ENCODE data around the gene TEX261. TPM values are rescaled to one million over a fixed set of nuclear protein-coding genes. Genes with fewer than 3 reads are reported as not detected.

TEX261 gene
- total RNA-seq, 2 donors from 2014 or later, result 76.0 to 83.5 TPM

- Mint-ChIP-seq H3K27ac (no peak overlapping the region), H3K27me3 (no peaks in the 10 kb centered on the region), H3K4me3 (no peak overlapping the region), H3K4me1 (ENCODE audit: low read depth in 2 of 2) (peaks cover 11 to 13% of the 10 kb centered on the region in 2 donors), H3K36me3 (peaks cover 8% of the 10 kb centered on the region), H3K9me3 (no peaks in the 10 kb centered on the region)
- DNase-seq (ENCODE audit: low spot score) (no peak), ATAC-seq (no peak)
Measured at GRCh38 chr2:70983506-70984227, 11.0 kb downstream of the TEX261 start.

DNA sequence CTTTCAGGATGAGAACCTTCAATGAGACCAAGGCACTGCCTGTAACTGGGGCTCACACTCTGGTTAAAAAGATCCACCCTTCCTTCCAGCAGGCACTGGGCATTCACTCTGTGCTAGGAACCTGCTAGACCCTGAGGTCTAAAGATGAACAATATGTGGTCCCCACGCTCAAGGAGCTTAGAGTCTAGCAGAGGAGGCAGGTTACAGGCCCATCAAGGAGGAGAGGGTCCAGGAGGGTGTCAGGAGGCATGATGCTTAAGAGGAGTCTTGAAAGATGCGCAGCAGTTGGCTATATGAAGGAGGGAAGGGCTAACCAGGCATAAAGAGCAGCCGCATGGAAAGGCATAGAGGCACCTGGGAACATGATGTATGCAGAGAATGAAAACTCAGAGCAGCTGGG is 11.7 kb downstream of the TEX261 start:
- Mint-ChIP-seq H3K36me3 (peaks cover 8% of the 10 kb centered on the region), H3K27ac (no peak overlapping the region), H3K9me3 (no peaks in the 10 kb centered on the region), H3K27me3 (no peaks in the 10 kb centered on the region), H3K4me1 (ENCODE audit: low read depth in 2 of 2) (peaks cover 14 to 17% of the 10 kb centered on the region in 2 donors), H3K4me3 (no peak overlapping the region)
- no peak for ATAC-seq
- DNase-seq (ENCODE audit: low spot score), result no peak

GRCh38 chr2:70981866-70982810 is 12.5 kb downstream of the TEX261 start:
- peaks cover 20 to 24% of the 10 kb centered on the region in 2 donors for H3K4me1 Mint-ChIP-seq (ENCODE audit: low read depth in 2 of 2)
- H3K4me3 Mint-ChIP-seq, result no peak overlapping the region
- no peaks in the 10 kb centered on the region for H3K27me3 Mint-ChIP-seq
- ATAC-seq (no peak), DNase-seq (ENCODE audit: low spot score) (no peak)
- H3K9me3 Mint-ChIP-seq, result no peaks in the 10 kb centered on the region
- peaks cover 8% of the 10 kb centered on the region for H3K36me3 Mint-ChIP-seq
- H3K27ac Mint-ChIP-seq, result no peak overlapping the region

GRCh38 chr2:70981421-70981820 is 13.3 kb downstream of the TEX261 start:
- Mint-ChIP-seq H3K36me3 (peaks cover 6% of the 10 kb centered on the region), H3K4me1 (ENCODE audit: low read depth in 2 of 2) (peaks cover 23 to 26% of the 10 kb centered on the region in 2 donors), H3K27ac (no peak overlapping the region), H3K4me3 (no peak overlapping the region), H3K27me3 (no peaks in the 10 kb centered on the region), H3K9me3 (no peaks in the 10 kb centered on the region)
- DNase-seq (ENCODE audit: low spot score), result no peak
- no peak for ATAC-seq

DNA sequence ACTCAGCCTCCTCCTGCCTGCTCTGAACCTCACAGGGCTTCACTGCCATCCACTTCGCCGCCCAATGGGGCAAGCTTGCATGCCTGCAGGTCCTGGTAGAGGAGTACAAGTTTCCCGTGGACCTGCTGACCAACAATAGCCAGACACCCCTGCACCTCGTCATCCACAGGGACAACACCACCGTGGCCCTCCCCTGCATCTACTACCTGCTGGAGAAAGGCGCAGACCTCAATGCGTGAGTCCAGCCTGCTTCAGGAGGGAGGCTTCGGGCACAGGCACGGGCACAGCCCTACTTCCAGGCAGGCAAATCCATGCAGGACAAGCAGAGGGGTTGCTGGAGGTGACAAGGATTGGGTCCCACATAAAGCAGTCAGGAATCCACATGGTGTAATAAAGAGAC is 15.0 kb downstream of the TEX261 start:
- ATAC-seq (no peak), DNase-seq (ENCODE audit: low spot score) (no peak)
- Mint-ChIP-seq H3K4me1 (ENCODE audit: low read depth in 2 of 2) (peaks cover 16 to 17% of the 10 kb centered on the region in 2 donors), H3K27me3 (no peaks in the 10 kb centered on the region), H3K27ac (no peak overlapping the region), H3K9me3 (no peaks in the 10 kb centered on the region), H3K4me3 (peak overlapping the region; percentile 22), H3K36me3 (no peaks in the 10 kb centered on the region)

DNA sequence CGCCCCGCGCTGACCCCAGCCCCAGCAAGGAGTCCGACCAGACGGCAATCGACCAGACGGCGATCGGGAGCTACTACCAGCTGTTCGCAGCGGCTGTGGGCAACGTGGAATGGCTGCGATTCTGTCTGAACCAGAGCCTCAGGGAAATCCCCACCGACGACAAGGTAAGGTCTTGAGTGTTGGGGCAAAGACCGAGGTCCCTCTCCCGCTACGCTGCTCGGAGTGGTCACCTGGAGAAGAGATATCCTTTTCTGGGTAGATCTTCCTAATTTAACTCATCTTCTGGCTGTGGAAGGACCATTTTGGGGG is 15.5 kb downstream of the TEX261 start:
- Mint-ChIP-seq H3K27me3 (no peaks in the 10 kb centered on the region), H3K27ac (no peak overlapping the region), H3K4me1 (ENCODE audit: low read depth in 2 of 2) (peaks cover 12 to 17% of the 10 kb centered on the region in 2 donors), H3K36me3 (no peaks in the 10 kb centered on the region), H3K9me3 (no peaks in the 10 kb centered on the region), H3K4me3 (peak overlapping the region; percentile 22)
- ATAC-seq (no peak), DNase-seq (ENCODE audit: low spot score) (no peak)

DNA sequence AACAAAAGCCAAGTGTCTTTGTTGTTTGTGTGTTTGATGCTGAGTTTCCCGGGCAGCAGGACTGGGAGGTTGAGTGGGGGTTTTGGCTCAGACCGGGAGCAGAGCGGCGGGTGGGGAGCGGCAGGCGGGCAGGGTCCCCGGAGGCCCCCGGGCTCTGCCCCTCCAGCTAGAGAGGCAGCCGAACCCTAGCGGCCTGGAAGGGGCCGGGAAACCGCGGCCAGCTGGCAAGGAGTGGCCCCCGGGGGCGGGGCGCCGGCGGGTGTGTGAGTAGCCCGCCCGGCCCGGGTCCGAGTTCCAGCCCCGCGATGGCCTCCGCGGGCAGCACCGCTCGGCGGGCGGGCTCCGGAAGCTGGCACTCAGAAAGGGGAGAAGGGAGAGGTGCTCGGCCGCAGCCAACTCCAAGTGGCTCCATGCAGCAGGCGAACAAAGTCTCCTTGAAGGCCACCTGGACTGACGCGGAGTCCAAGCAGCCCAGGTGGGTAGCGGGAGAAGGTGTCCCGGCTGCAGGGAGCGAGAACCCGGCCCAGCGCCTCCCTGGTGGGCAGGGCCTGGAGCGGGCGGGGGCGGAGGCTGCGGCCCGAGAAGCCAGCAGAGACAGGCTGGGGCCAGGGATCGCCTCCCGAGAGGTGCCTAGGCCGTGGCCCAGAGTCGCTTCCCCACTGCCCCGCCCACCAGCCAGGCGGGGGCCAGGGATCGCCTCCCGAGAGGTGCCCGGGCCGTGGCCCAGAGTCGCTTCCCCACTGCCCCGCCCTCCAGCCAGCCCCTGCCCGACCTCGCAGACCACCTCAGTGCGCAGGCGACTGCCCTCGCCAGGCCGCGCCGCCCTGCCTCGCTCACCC is 16.1 kb downstream of the TEX261 start, which contains the start of gene ANKRD53:
TSS of gene ANKRD53 (plus strand) at position 290 of the 839 bp plus-strand sequence. CDS start at position 306, 16 bp downstream.
- H3K4me3 Mint-ChIP-seq, result peak within 1 kb of the TSS; percentile 90
- DNase-seq (ENCODE audit: low spot score), result peak; percentile 67
- peak within 1 kb of the TSS; percentile 66 to 93 for H3K27ac Mint-ChIP-seq
- peaks cover 12 to 17% of the 10 kb centered on the region in 2 donors for H3K4me1 Mint-ChIP-seq (ENCODE audit: low read depth in 2 of 2)
- peak; percentile 57 to 69 for ATAC-seq
- no peaks in the 10 kb centered on the region for H3K27me3 Mint-ChIP-seq
- H3K36me3 Mint-ChIP-seq, result no peaks in the 10 kb centered on the region
- H3K9me3 Mint-ChIP-seq, result no peaks in the 10 kb centered on the region

GRCh38 chr2:70977605-70978205 is 17.0 kb downstream of the TEX261 start:
- DNase-seq (ENCODE audit: low spot score) (no peak), ATAC-seq (peak; percentile 8 to 34)
- H3K27me3 Mint-ChIP-seq, result peaks cover 0 to 3% of the 10 kb centered on the region in 2 donors
- H3K27ac Mint-ChIP-seq, result peak overlapping the region; percentile 66 to 93
- peak overlapping the region; percentile 90 for H3K4me3 Mint-ChIP-seq
- H3K36me3 Mint-ChIP-seq, result no peaks in the 10 kb centered on the region
- no peaks in the 10 kb centered on the region for H3K9me3 Mint-ChIP-seq
- peaks cover 12 to 17% of the 10 kb centered on the region in 2 donors for H3K4me1 Mint-ChIP-seq (ENCODE audit: low read depth in 2 of 2)

DNA sequence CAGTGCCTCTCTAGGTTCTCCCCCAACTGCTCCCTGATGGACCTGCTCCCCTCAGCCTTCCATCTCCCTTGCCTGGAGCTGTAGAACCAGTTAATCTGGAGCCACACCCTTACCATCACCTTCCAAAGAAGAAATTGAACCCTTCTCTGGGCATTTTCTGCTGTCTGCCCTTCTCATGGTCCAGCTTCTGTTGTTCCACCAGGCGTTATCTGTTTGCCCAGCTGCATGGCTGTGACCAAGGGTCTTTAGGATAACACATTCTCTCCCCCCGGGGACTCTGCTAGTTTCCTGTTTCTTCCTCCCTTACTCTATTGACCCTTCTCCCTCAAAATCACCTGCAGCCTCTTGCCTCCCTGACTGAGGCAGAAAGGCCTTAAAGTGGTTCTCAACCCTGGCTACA is 19.4 kb downstream of the TEX261 start:
- no peak overlapping the region for H3K4me3 Mint-ChIP-seq
- peaks cover 6 to 16% of the 10 kb centered on the region in 2 donors for H3K27me3 Mint-ChIP-seq
- ATAC-seq (no peak), DNase-seq (ENCODE audit: low spot score) (no peak)
- no peaks in the 10 kb centered on the region for H3K9me3 Mint-ChIP-seq
- H3K36me3 Mint-ChIP-seq, result no peaks in the 10 kb centered on the region
- no peak overlapping the region for H3K27ac Mint-ChIP-seq
- H3K4me1 Mint-ChIP-seq (ENCODE audit: low read depth in 2 of 2), result peaks cover 12 to 17% of the 10 kb centered on the region in 2 donors

- ATAC-seq (no peak), DNase-seq (ENCODE audit: low spot score) (no peak)
- H3K4me1 Mint-ChIP-seq (ENCODE audit: low read depth in 2 of 2), result peaks cover 12 to 17% of the 10 kb centered on the region in 2 donors
- H3K36me3 Mint-ChIP-seq, result no peaks in the 10 kb centered on the region
- no peak overlapping the region for H3K27ac Mint-ChIP-seq
- no peaks in the 10 kb centered on the region for H3K9me3 Mint-ChIP-seq
- no peak overlapping the region for H3K4me3 Mint-ChIP-seq
- H3K27me3 Mint-ChIP-seq, result peaks cover 9 to 16% of the 10 kb centered on the region in 2 donors
Measured at GRCh38 chr2:70974592-70974991, 20.1 kb downstream of the TEX261 start.

DNA sequence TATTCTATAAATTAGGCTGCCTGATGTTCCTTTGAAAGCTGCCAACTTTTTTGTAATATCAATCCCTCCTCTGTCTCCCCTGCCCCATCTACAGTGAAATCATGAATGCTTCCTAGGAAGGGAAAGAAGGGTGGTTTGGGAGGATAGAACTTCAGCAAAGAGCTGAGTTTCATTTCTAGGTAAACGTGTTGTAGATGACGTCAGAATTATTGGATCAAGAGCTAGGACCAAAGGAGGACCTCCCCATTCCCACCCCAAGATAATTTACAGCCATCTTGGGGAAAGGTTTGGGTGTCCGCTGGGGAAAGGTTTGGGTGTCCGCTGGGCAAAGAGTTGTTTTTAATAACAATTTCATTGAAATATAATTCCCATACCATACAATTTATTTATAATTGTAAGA is 27.5 kb downstream of the TEX261 start:
- no peak for DNase-seq (ENCODE audit: low spot score)
- Mint-ChIP-seq H3K27me3 (peaks cover 21% of the 10 kb centered on the region in 2 donors), H3K27ac (no peak overlapping the region), H3K36me3 (no peaks in the 10 kb centered on the region), H3K4me1 (ENCODE audit: low read depth in 2 of 2) (peaks cover 7 to 8% of the 10 kb centered on the region in 2 donors), H3K9me3 (no peaks in the 10 kb centered on the region), H3K4me3 (no peak overlapping the region)
- no peak for ATAC-seq

- Mint-ChIP-seq H3K9me3 (no peaks in the 10 kb centered on the region), H3K27me3 (peaks cover 16 to 22% of the 10 kb centered on the region in 2 donors), H3K4me3 (no peak overlapping the region), H3K27ac (no peak overlapping the region), H3K4me1 (ENCODE audit: low read depth in 2 of 2) (peaks cover 7 to 8% of the 10 kb centered on the region in 2 donors), H3K36me3 (no peaks in the 10 kb centered on the region)
- DNase-seq (ENCODE audit: low spot score), result no peak
- ATAC-seq, result no peak
Measured at GRCh38 chr2:70966681-70967080, 28.0 kb downstream of the TEX261 start.

- Mint-ChIP-seq H3K36me3 (no peaks in the 10 kb centered on the region), H3K27me3 (peaks cover 13 to 22% of the 10 kb centered on the region in 2 donors), H3K4me3 (peak overlapping the region; percentile 80), H3K27ac (no peak overlapping the region), H3K9me3 (no peaks in the 10 kb centered on the region), H3K4me1 (ENCODE audit: low read depth in 2 of 2) (peaks cover 7 to 8% of the 10 kb centered on the region in 2 donors)
- ATAC-seq (no peak), DNase-seq (ENCODE audit: low spot score) (no peak)
Measured at GRCh38 chr2:70965506-70965905, 29.2 kb downstream of the TEX261 start.

Measured in natural killer cell treated with Interleukin-12 subunit alpha and Interleukin-12 subunit beta and Interleukin-15 and Interleukin-18, amount 100 ng/mL, for 72 hours (primary cell).